HepG2 (cell line): Measurements from ENCODE around the gene TERC. TPM values are rescaled to one million over a fixed set of nuclear protein-coding genes. Genes with fewer than 3 reads are reported as not detected.

ENCODE experiments used
- AKAP8 ChIP-seq: sonication (generic); formaldehyde crosslinking; IDR thresholded peaks from 2 replicates; pipeline ENCODE4 v1.5.1; 2020; ENCODE audit warnings: mild to moderate bottlenecking, missing genetic modification reagents
- ATM ChIP-seq: fragments of 450-650 bp; IDR thresholded peaks from 2 replicates; pipeline ENCODE4 v1.7.1; 2017; ENCODE audit warnings: mild to moderate bottlenecking, borderline replicate concordance
- EZH2 ChIP-seq: conservative IDR thresholded peaks from 2 replicates; pipeline ENCODE4 v1.6.1; 2012; ENCODE audit warnings: mild to moderate bottlenecking, low read depth, low read length, moderate library complexity
- FOXA3 ChIP-seq: IDR thresholded peaks from 2 replicates; pipeline ENCODE4 v1.6.1; 2016; ENCODE audit warnings: missing genetic modification reagents, missing compliant biosample characterization
- KDM6A ChIP-seq: IDR thresholded peaks from 2 replicates; pipeline ENCODE4 v1.6.1; 2016; ENCODE audit warnings: low read depth
- NCOA5 ChIP-seq: sonication (generic); formaldehyde crosslinking; IDR thresholded peaks from 2 replicates; pipeline ENCODE4 v1.4.0; 2020; ENCODE audit warnings: missing genetic modification reagents
- NRL ChIP-seq: sonication (generic); formaldehyde crosslinking; IDR thresholded peaks from 2 replicates; pipeline ENCODE4 v1.5.0; 2020; ENCODE audit warnings: missing genetic modification reagents, mild to moderate bottlenecking, moderate library complexity, borderline replicate concordance
- PBX3 ChIP-seq: sonication (generic); formaldehyde crosslinking; IDR thresholded peaks from 2 replicates; pipeline ENCODE4 v1.8.1; 2023; ENCODE audit warnings: missing genetic modification reagents, inconsistent platforms, borderline replicate concordance
- PRDM15 ChIP-seq: sonication (generic); formaldehyde crosslinking; IDR thresholded peaks from 2 replicates; pipeline ENCODE4 v1.4.0; 2020; ENCODE audit warnings: missing genetic modification reagents
- SMYD3 ChIP-seq: sonication (generic); formaldehyde crosslinking; IDR thresholded peaks from 2 replicates; pipeline ENCODE4 v1.8.1; 2023; ENCODE audit warnings: mild to moderate bottlenecking, missing genetic modification reagents
- SP4 ChIP-seq: sonication (generic); formaldehyde crosslinking; IDR thresholded peaks from 2 replicates; pipeline ENCODE4 v1.8.1; 2023; ENCODE audit warnings: mild to moderate bottlenecking, missing genetic modification reagents
- STAT6 ChIP-seq: sonication (generic); formaldehyde crosslinking; IDR thresholded peaks from 2 replicates; pipeline ENCODE4 v1.4.0; 2020; ENCODE audit warnings: missing genetic modification reagents, mild to moderate bottlenecking, borderline replicate concordance
- ZFP41 ChIP-seq: sonication (generic); formaldehyde crosslinking; IDR thresholded peaks from 2 replicates; pipeline ENCODE4 v1.4.0; 2020; ENCODE audit warnings: mild to moderate bottlenecking, missing genetic modification reagents, borderline replicate concordance
- ZFX ChIP-seq: sonication (generic); formaldehyde crosslinking; IDR thresholded peaks from 2 replicates; pipeline ENCODE4 v1.4.0; 2020; ENCODE audit warnings: mild to moderate bottlenecking, low read depth, missing genetic modification reagents, moderate library complexity
- ZGPAT ChIP-seq: IDR thresholded peaks from 2 replicates; pipeline ENCODE4 v1.6.1; 2016; ENCODE audit warnings: mild to moderate bottlenecking
- ZNF121 ChIP-seq: sonication (generic); formaldehyde crosslinking; IDR thresholded peaks from 2 replicates; pipeline ENCODE4 v1.5.0; 2020; ENCODE audit warnings: mild to moderate bottlenecking, missing genetic modification reagents
- ZNF737 ChIP-seq: sonication (generic); formaldehyde crosslinking; IDR thresholded peaks from 2 replicates; pipeline ENCODE4 v1.5.0; 2020; ENCODE audit warnings: missing genetic modification reagents, mild to moderate bottlenecking, borderline replicate concordance
- ZNF776 ChIP-seq: sonication (generic); formaldehyde crosslinking; IDR thresholded peaks from 2 replicates; pipeline ENCODE4 v1.4.0; 2020; ENCODE audit warnings: mild to moderate bottlenecking, missing genetic modification reagents
- ZNF850 ChIP-seq: sonication (generic); formaldehyde crosslinking; conservative IDR thresholded peaks from 2 replicates; pipeline ENCODE4 v1.9.0; 2021; ENCODE audit warnings: mild to moderate bottlenecking, missing genetic modification reagents
- polyA plus RNA-seq, 8 experiments: library from polyadenylated mRNA; depleted of rRNA in 3 of 8; stranded (reverse) in 7 of 8; unstranded in 1 of 8; fragments of >200 nt; fragmentation: Illumina TruSeq in 4 of 8; extraction: Trizol in 4 of 8; gene quantifications; 2 replicates each; pipeline versions ENCODE4 v1.2.1 to v1.2.3, GENCODE V29; 2011 to 2016; ENCODE audit warnings: low read depth in 4 of 8, missing spikeins in 1 of 8, mixed read lengths in 1 of 8; ENCODE audit not compliant: insufficient read depth in 1 of 8
- total RNA-seq, 5 experiments: library from RNA; depleted of rRNA; stranded (reverse); fragments of >200 nt; fragmentation: Illumina TruSeq; extraction: Trizol; gene quantifications; 2 replicates each; pipeline ENCODE4 v1.2.3, GENCODE V29; 2016; ENCODE audit warnings: low read depth in 1 of 5

Gene TERC
- total and polyA plus RNA-seq, 2 of the 13 experiments (the other 11 are each of a cell fraction or from before 2014, with no cell fraction given) = 1.3 to 74.6 TPM

GRCh38 chr3:169769287-169770181, 4.7 kb upstream of the TERC start, which contains the start of gene ACTRT3 (continued):
- TF ChIP-seq STAT6 (no peak), ZNF850 (CRISPR knock-in tag) (no peak), PRDM15 (0 out of 2 replicates have a peak, but pooled peaks have one; percentile 52), ZNF737 (CRISPR knock-in tag) (no peak), EZH2 (no peak), AKAP8 (no peak), ZNF121 (CRISPR knock-in tag) (no peak), PBX3 (CRISPR knock-in tag) (no peak), ZGPAT (0 out of 2 replicates have a peak, but pooled peaks have one; percentile 31), ZFX (CRISPR knock-in tag) (peak; percentile 77), ZNF776 (CRISPR knock-in tag) (no peak), ZFP41 (no peak), NRL (CRISPR knock-in tag) (0 out of 2 replicates have a peak, but pooled peaks have one; percentile 49), SMYD3 (CRISPR knock-in tag) (no peak), SP4 (0 out of 2 replicates have a peak, but pooled peaks have one; percentile 30), KDM6A (CRISPR knock-in tag) (no peak), ATM (no peak), NCOA5 (no peak), FOXA3 (CRISPR knock-in tag) (no peak)
